NB4 (cell line): Measurements from ENCODE around the gene RAPSN.

Experiments
- CTCF ChIP-seq: IDR thresholded peaks from one replicate; pipeline ENCODE4 v1.5.1; 2012; ENCODE audit warnings: low read depth, low read length
- POLR2A ChIP-seq: IDR thresholded peaks from 2 replicates; pipeline ENCODE4 v1.6.1; 2011; ENCODE audit warnings: mild to moderate bottlenecking; ENCODE audit not compliant: insufficient read length; ENCODE audit errors: extremely low read depth

GRCh38 chr11:47425611-47426010 is 23.3 kb downstream of the RAPSN start:
- TF ChIP-seq POLR2A (no peak), CTCF (no peak)
